Prostate gland (tissue), 2 donors: Measurements from ENCODE around the gene NPBWR2. TPM values are rescaled to one million over a fixed set of nuclear protein-coding genes. Genes with fewer than 3 reads are reported as not detected.
"Not testable (repeated sequence)": the region's sequence is repeated elsewhere in the genome, so short reads cannot be mapped to it uniquely, and the experiment has no call there.

Experiments
- DNase-seq: peaks from one replicate; pipeline ENCODE4 v3.0.0-alpha.2; 2019; ENCODE audit warnings: low spot score
- H3K27ac ChIP-seq, 2 donors: fragments of 200-600 bp; sonication (generic); 2 replicates each; pipeline ENCODE4 v1.5.1; 2017 to 2019
- H3K27me3 ChIP-seq: fragments of 200-600 bp; sonication (generic); replicated peaks from 2 replicates; pipeline ENCODE4 v1.5.1; 2019; ENCODE audit not compliant: insufficient read depth
- H3K36me3 ChIP-seq, 2 donors: fragments of 200-600 bp; sonication (generic); 1 replicate in 1 of 2; 2 replicates in 1 of 2; pipeline versions ENCODE4 v1.5.1 to v1.8.1; 2017 to 2019
- H3K4me1 ChIP-seq: fragments of 200-600 bp; sonication (generic); replicated peaks from 2 replicates; pipeline ENCODE4 v1.5.1; 2019
- H3K4me3 ChIP-seq, 2 donors: fragments of 200-600 bp; sonication (generic); 2 replicates each; pipeline ENCODE4 v1.5.1; 2017 to 2019
- H3K9me3 ChIP-seq: fragments of 200-600 bp; sonication (generic); 2 replicates; pipeline ENCODE4 v1.5.1; 2017
- POLR2A ChIP-seq: fragments of 450-650 bp; IDR thresholded peaks from one replicate; pipeline ENCODE4 v1.6.1; 2016; ENCODE audit warnings: antibody characterized with exemption, mild to moderate bottlenecking
- POLR2AphosphoS5 ChIP-seq: sonication (generic); formaldehyde crosslinking; IDR thresholded peaks from one replicate; pipeline ENCODE4 v1.6.1; 2017; ENCODE audit warnings: antibody characterized with exemption
- WGBS: methylation state at CpG from one replicate; pipeline ENCODE4 v1.1.5; 2018; 5-methylcytosine and 5-hydroxymethylcytosine counted together
- intact Hi-C: fragments of 100-400 bp; cut with DNase I; formaldehyde crosslinking; loops from one replicate; pipeline ENCODE4 v1.14.2; 2022
- total RNA-seq, 2 donors: library from RNA; depleted of rRNA; stranded (reverse); fragments of >200 nt; gene quantifications; one replicate each; pipeline ENCODE4 v1.1.0, GENCODE V29; 2016
- TF ChIP-seq, protein P1 (sequence below), 4 experiments: fragments of 200-600 bp in 2 of 4; fragments of 450-650 bp in 2 of 4; sonication (generic) in 2 of 4; IDR thresholded peaks; 1 replicate in 3 of 4; 2 replicates in 1 of 4; pipeline ENCODE4 v1.5.1; 2016 to 2019; ENCODE audit warnings: antibody characterized with exemption in 4 of 4, mild to moderate bottlenecking in 2 of 4, moderate library complexity in 2 of 4

The NPBWR2 gene
- total RNA-seq, 2 donors from 2014 or later: not detected

DNA sequence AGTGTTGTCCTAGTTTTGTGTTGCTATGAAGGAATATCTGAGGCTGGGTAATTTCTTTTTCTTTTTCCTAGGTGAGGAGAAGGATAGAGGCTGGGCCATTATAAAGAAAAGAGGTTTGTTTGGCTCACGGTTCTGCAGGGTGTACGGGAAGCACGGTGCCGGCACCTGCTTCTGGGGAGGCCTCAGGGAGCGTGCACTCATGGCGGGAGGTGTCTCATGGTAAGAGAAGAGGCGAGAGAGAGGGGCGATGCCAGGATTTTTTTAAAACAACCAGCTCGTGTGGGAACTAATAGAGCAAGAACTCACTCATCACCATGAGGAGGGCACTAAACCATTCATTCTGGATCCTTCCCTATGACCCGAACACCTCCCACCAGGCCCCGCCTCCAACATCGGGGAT is 14.2 kb upstream of the NPBWR2 start:
- TF ChIP-seq POLR2A (no peak), POLR2AphosphoS5 (no peak)
- TF ChIP-seq, protein P1, sequence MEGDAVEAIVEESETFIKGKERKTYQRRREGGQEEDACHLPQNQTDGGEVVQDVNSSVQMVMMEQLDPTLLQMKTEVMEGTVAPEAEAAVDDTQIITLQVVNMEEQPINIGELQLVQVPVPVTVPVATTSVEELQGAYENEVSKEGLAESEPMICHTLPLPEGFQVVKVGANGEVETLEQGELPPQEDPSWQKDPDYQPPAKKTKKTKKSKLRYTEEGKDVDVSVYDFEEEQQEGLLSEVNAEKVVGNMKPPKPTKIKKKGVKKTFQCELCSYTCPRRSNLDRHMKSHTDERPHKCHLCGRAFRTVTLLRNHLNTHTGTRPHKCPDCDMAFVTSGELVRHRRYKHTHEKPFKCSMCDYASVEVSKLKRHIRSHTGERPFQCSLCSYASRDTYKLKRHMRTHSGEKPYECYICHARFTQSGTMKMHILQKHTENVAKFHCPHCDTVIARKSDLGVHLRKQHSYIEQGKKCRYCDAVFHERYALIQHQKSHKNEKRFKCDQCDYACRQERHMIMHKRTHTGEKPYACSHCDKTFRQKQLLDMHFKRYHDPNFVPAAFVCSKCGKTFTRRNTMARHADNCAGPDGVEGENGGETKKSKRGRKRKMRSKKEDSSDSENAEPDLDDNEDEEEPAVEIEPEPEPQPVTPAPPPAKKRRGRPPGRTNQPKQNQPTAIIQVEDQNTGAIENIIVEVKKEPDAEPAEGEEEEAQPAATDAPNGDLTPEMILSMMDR (IDR thresholded peaks at IDR 0.05): no peak
- no peak for DNase-seq
- Histone ChIP-seq H3K27ac (no peak overlapping the region), H3K36me3 (no peaks in the 10 kb centered on the region), H3K4me3 (no peak overlapping the region), H3K27me3 (no peaks in the 10 kb centered on the region), H3K4me1 (no peaks in the 10 kb centered on the region), H3K9me3 (no peaks in the 10 kb centered on the region)
- WGBS: 78% methylated on average over 12 of the region's 12 CpGs
- intact Hi-C loops: loop anchor here (2.0 kb wide), 1 partner anchor 83 kb away; no protein-coding TSS in a partner anchor

DNA sequence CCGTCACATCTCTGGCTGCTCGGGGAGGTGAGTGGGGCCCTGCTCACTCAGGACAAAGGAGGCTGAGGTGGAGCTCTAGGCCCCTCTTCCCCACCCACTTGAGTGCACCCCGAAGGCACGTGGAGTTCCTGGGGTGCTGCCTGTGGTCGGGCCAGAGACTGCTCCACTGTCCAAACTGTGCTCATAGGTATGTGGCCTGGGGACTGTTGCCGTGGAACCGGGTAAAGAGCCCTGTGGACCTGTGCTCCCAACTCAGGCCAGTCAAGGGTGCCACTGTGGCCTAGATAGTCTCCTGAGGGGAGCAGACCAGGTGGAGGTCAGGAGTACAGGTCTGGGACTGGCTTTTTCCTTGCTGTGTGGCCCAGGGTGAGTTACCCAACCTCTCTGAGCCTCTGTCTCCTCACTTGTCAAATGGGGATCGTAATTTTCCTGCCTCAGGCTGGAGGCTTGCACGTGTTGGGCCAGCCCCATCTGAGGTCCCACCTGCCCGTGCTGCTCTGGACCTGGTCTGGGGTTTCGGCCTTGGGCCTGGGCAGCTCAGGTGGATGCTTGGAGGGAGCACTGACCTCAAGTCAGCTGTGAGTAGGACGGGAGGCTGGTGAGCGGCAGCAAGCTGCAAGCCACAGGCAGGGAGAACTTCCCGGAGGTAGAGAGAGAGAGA is 12.4 kb upstream of the NPBWR2 start:
- DNase-seq: no peak
- no peak overlapping the region for H3K27ac ChIP-seq
- WGBS: 64% methylated on average over 14 of the region's 14 CpGs
- TF ChIP-seq, protein P1 (IDR thresholded peaks at IDR 0.05): no peak
- no peak for TF ChIP-seq POLR2AphosphoS5
- TF ChIP-seq POLR2A: no peak
- no peaks in the 10 kb centered on the region for H3K4me1 ChIP-seq
- no peaks in the 10 kb centered on the region for H3K27me3 ChIP-seq
- H3K4me3 ChIP-seq: no peak overlapping the region
- intact Hi-C loops: loop anchor here (2.0 kb wide), 1 partner anchor 81 kb away; no protein-coding TSS in a partner anchor
- H3K9me3 ChIP-seq: no peaks in the 10 kb centered on the region
- no peaks in the 10 kb centered on the region for H3K36me3 ChIP-seq

- H3K27ac ChIP-seq: no peak overlapping the region
- TF ChIP-seq, protein P1 (IDR thresholded peaks at IDR 0.05): no peak
- no peak for TF ChIP-seq POLR2A
- no peak for TF ChIP-seq POLR2AphosphoS5
- intact Hi-C loops: no loop called here
- DNase-seq: no peak
- no peaks in the 10 kb centered on the region for H3K4me1 ChIP-seq
- WGBS: 82% methylated on average over 8 of the region's 8 CpGs
- no peaks in the 10 kb centered on the region for H3K36me3 ChIP-seq
- no peak overlapping the region for H3K4me3 ChIP-seq
- no peaks in the 10 kb centered on the region for H3K9me3 ChIP-seq
- H3K27me3 ChIP-seq: no peaks in the 10 kb centered on the region
Measured at GRCh38 chr20:64119301-64119680, 11.9 kb upstream of the NPBWR2 start.

DNA sequence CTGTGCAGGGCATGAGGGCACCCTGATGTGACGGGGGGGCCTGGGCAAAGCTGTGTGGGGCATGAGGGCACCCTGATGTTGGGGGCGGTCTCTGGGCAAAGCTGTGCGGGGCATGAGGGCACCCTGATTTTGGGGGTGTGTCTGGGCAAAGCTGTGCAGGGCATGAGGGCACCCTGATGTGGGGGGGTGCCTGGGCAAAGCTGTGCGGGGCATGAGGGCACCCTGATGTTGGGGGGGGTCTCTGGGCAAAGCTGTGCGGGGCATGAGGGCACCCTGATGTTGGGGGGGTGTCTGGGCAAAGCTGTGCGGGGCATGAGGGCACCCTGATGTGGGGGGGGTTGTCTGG is 10.0 kb upstream of the NPBWR2 start:
- intact Hi-C loops, H3K27ac ChIP-seq: not testable (repeated sequence)

GRCh38 chr20:64116541-64117431 is 9.4 kb upstream of the NPBWR2 start:
- TF ChIP-seq POLR2AphosphoS5: no peak
- TF ChIP-seq, protein P1 (IDR thresholded peaks at IDR 0.05): no peak
- TF ChIP-seq POLR2A: no peak
- intact Hi-C loops: no loop called here
- Histone ChIP-seq H3K36me3 (no peaks in the 10 kb centered on the region), H3K4me3 (no peak overlapping the region), H3K27me3 (no peaks in the 10 kb centered on the region), H3K27ac (no peak overlapping the region), H3K9me3 (no peaks in the 10 kb centered on the region), H3K4me1 (no peaks in the 10 kb centered on the region)
- DNase-seq: no peak
- 80% methylated on average over 14 of the region's 17 CpGs for WGBS

More for the DNA sequence above, 10.0 kb upstream of the NPBWR2 start:
- not testable (repeated sequence) for H3K4me3 ChIP-seq, H3K27me3 ChIP-seq, H3K9me3 ChIP-seq, H3K4me1 ChIP-seq, DNase-seq, H3K36me3 ChIP-seq
- 90% methylated on average over 2 of the region's 6 CpGs for WGBS
